Measurements from ENCODE around the gene ELAVL1. TPM values are rescaled to one million over a fixed set of nuclear protein-coding genes. Genes with fewer than 3 reads are reported as not detected.

ELAVL1 gene
- total and polyA plus RNA-seq, 9 of the 15 experiments (the other 6 are each of a cell fraction or from before 2014, with no cell fraction given): 4.3 to 172 (median 69.2) TPM

GRCh38 chr19:7926021-7926726 lies 79.3 kb downstream of the ELAVL1 start, which contains the start of gene CTXN1:
CTXN1 (minus strand) TSS chr19:7926135; CDS start chr19:7925538, 597 bp downstream.
- peak within 1 kb of the TSS; percentile 48 for H3K4me3 ChIP-seq
- H3K4me1 ChIP-seq (replicated peaks in 1 of 2; ENCODE audit: control insufficient read depth in 2 of 2, insufficient read depth in 2 of 2, low read length in 2 of 2): peaks cover 11 to 85% of the 10 kb centered on the region in 2 experiments
- intact Hi-C loops (cut with micrococcal nuclease) (no loop called here), in situ Hi-C loops (cut with MboI) (no loop called here)
- H3K4me2 ChIP-seq (ENCODE audit: insufficient read depth, low read length): peak within 1 kb of the TSS; percentile 78
- ATAC-seq: peak; percentile 73
- ChIA-PET POLR2A (interaction anchor here (0.6 to 2.7 kb wide), 5 partner anchors 9 to 835 kb away, joined by 3 to 17 read pairs (median 4); partner anchors contain the start of gene TIMM44), CTCF (ENCODE audit: low intra/inter-chr PET ratio) (no interaction called here)
- no peaks in the 10 kb centered on the region for H3K9me1 ChIP-seq (ENCODE audit: control insufficient read depth, insufficient read depth, low read length)
- peaks cover 27% of the 10 kb centered on the region for H4K20me1 ChIP-seq (replicated peaks; ENCODE audit: control insufficient read depth, insufficient read depth, low read length)
- FAIRE-seq: peak; percentile 70
- H3K79me2 ChIP-seq (ENCODE audit: control insufficient read depth, insufficient read depth, low read length): no peaks in the 10 kb centered on the region; the same call in 2 of the 3 replicates
- H3K27ac ChIP-seq (ENCODE audit: extremely low read depth, low read depth, low read length): peak within 1 kb of the TSS; percentile 73
- H3K27me3 ChIP-seq (ENCODE audit: control insufficient read depth in 2 of 2, insufficient read depth in 2 of 2, low read length in 2 of 2): no peaks in the 10 kb centered on the region
- H3K9me3 ChIP-seq (replicated peaks; ENCODE audit: control insufficient read depth, insufficient read depth, low read depth, low read length): no peaks in the 10 kb centered on the region
- BruUV-seq (replicated peaks): no TSS peak
- under 1% methylated on average over 11 of the region's 65 CpGs for WGBS (ENCODE audit: insufficient coverage, low coverage, missing lambda C conversion rate)
- DNase-seq (ENCODE audit: extremely low read depth in 1 of 4, low spot score in 3 of 4): peak; percentile 80 to 92 (median 85)
- peaks cover 47% of the 10 kb centered on the region; the same call in 1 of the 3 replicates for H3K36me3 ChIP-seq (ENCODE audit: control insufficient read depth, insufficient read depth, low read length)
- peak within 1 kb of the TSS; percentile 79 for H2AFZ ChIP-seq (ENCODE audit: low read depth, low read length)
- H3K9ac ChIP-seq (ENCODE audit: insufficient read depth in 1 of 2, low read depth in 2 of 2, low read length in 2 of 2): peak within 1 kb of the TSS; percentile 32 to 88
- peak; percentile 60; the same call in 1 of the 2 replicates for TF ChIP-seq MTA3 (IDR thresholded peaks at IDR 0.05; ENCODE audit: borderline replicate concordance)
- TF ChIP-seq ZBTB26 (CRISPR knock-in tag; IDR thresholded peaks at IDR 0.05): 0 out of 2 replicates have a peak, but pooled peaks have one; percentile 57
- peak; percentile 50; the same call in 1 of the 2 replicates for TF ChIP-seq ZBTB17 (CRISPR knock-in tag; IDR thresholded peaks at IDR 0.05)
- TF ChIP-seq HMGN3 (IDR thresholded peaks at IDR 0.05; ENCODE audit: borderline replicate concordance, extremely low read depth, insufficient read length, low read depth, low read length): peak; percentile 65
- peak; percentile 66 for TF ChIP-seq CCNT2 (IDR thresholded peaks at IDR 0.05; ENCODE audit: borderline replicate concordance, extremely low read depth, insufficient read length, low read depth, low read length)
- TF ChIP-seq GABPB1 (CRISPR knock-in tag; IDR thresholded peaks at IDR 0.05): peak; percentile 36; the same call in 1 of the 2 replicates
- TF ChIP-seq PCBP2 (IDR thresholded peaks at IDR 0.05; ENCODE audit: low read depth, low read length, poor library complexity, severe bottlenecking): no peak
- TF ChIP-seq ZNF717 (CRISPR knock-in tag; IDR thresholded peaks at IDR 0.05): peak; percentile 84; the same call in 1 of the 2 replicates
- peak; percentile 38; the same call in 1 of the 2 replicates for TF ChIP-seq ZNF212 (CRISPR knock-in tag; IDR thresholded peaks at IDR 0.05)
- peak; percentile 51 for TF ChIP-seq VEZF1 (CRISPR knock-in tag; IDR thresholded peaks at IDR 0.05)
- TF ChIP-seq EGR1 (conservative IDR thresholded peaks at IDR 0.05): peak; percentile 77
- TF ChIP-seq NR2F6 (CRISPR knock-in tag; IDR thresholded peaks at IDR 0.05): 0 out of 2 replicates have a peak, but pooled peaks have one; percentile 13
- TF ChIP-seq, protein P1, sequence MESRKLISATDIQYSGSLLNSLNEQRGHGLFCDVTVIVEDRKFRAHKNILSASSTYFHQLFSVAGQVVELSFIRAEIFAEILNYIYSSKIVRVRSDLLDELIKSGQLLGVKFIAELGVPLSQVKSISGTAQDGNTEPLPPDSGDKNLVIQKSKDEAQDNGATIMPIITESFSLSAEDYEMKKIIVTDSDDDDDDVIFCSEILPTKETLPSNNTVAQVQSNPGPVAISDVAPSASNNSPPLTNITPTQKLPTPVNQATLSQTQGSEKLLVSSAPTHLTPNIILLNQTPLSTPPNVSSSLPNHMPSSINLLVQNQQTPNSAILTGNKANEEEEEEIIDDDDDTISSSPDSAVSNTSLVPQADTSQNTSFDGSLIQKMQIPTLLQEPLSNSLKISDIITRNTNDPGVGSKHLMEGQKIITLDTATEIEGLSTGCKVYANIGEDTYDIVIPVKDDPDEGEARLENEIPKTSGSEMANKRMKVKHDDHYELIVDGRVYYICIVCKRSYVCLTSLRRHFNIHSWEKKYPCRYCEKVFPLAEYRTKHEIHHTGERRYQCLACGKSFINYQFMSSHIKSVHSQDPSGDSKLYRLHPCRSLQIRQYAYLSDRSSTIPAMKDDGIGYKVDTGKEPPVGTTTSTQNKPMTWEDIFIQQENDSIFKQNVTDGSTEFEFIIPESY (CRISPR knock-in tag; IDR thresholded peaks at IDR 0.05): no peak
- TF ChIP-seq SUPT5H (IDR thresholded peaks at IDR 0.05): peak; percentile 78
- TF ChIP-seq YY1 (IDR thresholded peaks at IDR 0.05; ENCODE audit: borderline replicate concordance in 1 of 3, control insufficient read depth in 1 of 3, extremely low read depth in 1 of 3, insufficient read depth in 3 of 3, insufficient read length in 1 of 3, insufficient replicate concordance in 2 of 3, low read depth in 1 of 3, low read length in 2 of 3): peak in 1 of 3 experiments; percentile 5
- peak; percentile 75; the same call in 1 of the 2 replicates for TF ChIP-seq ZNF695 (CRISPR knock-in tag; IDR thresholded peaks at IDR 0.05)
